ENCODE results near the gene SPACDR. TPM values are rescaled to one million over a fixed set of nuclear protein-coding genes. Genes with fewer than 3 reads are reported as not detected.
A peak's percentile ranks its signal among the peaks of the same experiment; 100 is the strongest.

SPACDR gene
- total and polyA plus RNA-seq, 9 of the 15 experiments (the other 6 are each of a cell fraction or from before 2014, with no cell fraction given) = 0.07 to 0.55 (median 0.14) TPM; not detected in 1

DNA sequence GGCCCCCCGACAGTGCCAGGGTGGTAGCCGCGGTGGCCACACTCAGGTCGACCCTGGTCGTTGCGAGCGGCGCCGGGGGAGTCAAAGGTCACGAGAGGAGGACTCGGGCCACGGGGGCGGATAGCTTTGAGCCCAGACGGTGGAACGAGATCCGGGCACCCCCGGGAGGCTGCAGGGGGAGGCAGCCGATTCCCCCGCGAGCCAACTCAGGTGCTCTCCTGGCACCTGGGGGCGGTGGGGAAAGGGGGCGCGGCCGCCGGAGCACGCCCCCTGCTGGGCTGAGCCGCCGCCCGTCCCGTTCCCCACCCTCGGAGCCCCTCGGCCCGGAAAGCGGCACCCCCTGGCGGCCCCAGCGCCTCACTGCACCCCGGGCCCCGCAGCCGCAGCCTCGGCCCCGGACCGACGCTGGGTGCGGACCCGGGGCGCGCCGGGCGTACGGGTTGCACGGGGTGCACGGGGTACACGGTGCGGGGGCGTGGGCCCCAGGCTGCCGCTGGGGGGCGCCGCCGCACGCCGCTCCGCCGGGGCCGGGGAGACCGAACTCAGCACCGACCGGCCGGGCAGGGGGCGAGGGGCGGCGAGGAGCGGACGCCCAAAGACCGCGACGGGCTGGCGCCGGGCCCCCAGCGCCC, 19.1 kb upstream of the SPACDR start (continued):
- peak; percentile 40; the same call in 1 of the 2 replicates for TF ChIP-seq TOE1 (IDR thresholded peaks at IDR 0.05; ENCODE audit: borderline replicate concordance)
- TF ChIP-seq TOE1 (CRISPR knock-in tag; IDR thresholded peaks at IDR 0.05; ENCODE audit: borderline replicate concordance, low read depth) = no peak
- TF ChIP-seq ZNF175 (CRISPR knock-in tag; IDR thresholded peaks at IDR 0.05; ENCODE audit: low read depth) = peak; percentile 30; the same call in 1 of the 2 replicates
- TF ChIP-seq ZBTB8A (IDR thresholded peaks at IDR 0.05; ENCODE audit: partially characterized antibody) = no peak
- TF ChIP-seq, protein P1, sequence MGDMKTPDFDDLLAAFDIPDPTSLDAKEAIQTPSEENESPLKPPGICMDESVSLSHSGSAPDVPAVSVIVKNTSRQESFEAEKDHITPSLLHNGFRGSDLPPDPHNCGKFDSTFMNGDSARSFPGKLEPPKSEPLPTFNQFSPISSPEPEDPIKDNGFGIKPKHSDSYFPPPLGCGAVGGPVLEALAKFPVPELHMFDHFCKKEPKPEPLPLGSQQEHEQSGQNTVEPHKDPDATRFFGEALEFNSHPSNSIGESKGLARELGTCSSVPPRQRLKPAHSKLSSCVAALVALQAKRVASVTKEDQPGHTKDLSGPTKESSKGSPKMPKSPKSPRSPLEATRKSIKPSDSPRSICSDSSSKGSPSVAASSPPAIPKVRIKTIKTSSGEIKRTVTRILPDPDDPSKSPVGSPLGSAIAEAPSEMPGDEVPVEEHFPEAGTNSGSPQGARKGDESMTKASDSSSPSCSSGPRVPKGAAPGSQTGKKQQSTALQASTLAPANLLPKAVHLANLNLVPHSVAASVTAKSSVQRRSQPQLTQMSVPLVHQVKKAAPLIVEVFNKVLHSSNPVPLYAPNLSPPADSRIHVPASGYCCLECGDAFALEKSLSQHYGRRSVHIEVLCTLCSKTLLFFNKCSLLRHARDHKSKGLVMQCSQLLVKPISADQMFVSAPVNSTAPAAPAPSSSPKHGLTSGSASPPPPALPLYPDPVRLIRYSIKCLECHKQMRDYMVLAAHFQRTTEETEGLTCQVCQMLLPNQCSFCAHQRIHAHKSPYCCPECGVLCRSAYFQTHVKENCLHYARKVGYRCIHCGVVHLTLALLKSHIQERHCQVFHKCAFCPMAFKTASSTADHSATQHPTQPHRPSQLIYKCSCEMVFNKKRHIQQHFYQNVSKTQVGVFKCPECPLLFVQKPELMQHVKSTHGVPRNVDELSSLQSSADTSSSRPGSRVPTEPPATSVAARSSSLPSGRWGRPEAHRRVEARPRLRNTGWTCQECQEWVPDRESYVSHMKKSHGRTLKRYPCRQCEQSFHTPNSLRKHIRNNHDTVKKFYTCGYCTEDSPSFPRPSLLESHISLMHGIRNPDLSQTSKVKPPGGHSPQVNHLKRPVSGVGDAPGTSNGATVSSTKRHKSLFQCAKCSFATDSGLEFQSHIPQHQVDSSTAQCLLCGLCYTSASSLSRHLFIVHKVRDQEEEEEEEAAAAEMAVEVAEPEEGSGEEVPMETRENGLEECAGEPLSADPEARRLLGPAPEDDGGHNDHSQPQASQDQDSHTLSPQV (IDR thresholded peaks at IDR 0.05) = peak; percentile 92
- peak; percentile 91 for TF ChIP-seq NR2C2 (CRISPR knock-in tag; IDR thresholded peaks at IDR 0.05)
- TF ChIP-seq NR2C2 (tag; IDR thresholded peaks at IDR 0.05) = peak; percentile 97
- TF ChIP-seq, protein P2, sequence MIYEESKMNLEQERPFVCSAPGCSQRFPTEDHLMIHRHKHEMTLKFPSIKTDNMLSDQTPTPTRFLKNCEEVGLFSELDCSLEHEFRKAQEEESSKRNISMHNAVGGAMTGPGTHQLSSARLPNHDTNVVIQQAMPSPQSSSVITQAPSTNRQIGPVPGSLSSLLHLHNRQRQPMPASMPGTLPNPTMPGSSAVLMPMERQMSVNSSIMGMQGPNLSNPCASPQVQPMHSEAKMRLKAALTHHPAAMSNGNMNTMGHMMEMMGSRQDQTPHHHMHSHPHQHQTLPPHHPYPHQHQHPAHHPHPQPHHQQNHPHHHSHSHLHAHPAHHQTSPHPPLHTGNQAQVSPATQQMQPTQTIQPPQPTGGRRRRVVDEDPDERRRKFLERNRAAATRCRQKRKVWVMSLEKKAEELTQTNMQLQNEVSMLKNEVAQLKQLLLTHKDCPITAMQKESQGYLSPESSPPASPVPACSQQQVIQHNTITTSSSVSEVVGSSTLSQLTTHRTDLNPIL (CRISPR knock-in tag; IDR thresholded peaks at IDR 0.05) = no peak
- peak; percentile 20 for TF ChIP-seq TBP (optimal IDR thresholded peaks at IDR 0.05; ENCODE audit: low read depth, low read length)
- no peak for TF ChIP-seq ELF2 (CRISPR knock-in tag; IDR thresholded peaks at IDR 0.05)
- TF ChIP-seq, protein P3, sequence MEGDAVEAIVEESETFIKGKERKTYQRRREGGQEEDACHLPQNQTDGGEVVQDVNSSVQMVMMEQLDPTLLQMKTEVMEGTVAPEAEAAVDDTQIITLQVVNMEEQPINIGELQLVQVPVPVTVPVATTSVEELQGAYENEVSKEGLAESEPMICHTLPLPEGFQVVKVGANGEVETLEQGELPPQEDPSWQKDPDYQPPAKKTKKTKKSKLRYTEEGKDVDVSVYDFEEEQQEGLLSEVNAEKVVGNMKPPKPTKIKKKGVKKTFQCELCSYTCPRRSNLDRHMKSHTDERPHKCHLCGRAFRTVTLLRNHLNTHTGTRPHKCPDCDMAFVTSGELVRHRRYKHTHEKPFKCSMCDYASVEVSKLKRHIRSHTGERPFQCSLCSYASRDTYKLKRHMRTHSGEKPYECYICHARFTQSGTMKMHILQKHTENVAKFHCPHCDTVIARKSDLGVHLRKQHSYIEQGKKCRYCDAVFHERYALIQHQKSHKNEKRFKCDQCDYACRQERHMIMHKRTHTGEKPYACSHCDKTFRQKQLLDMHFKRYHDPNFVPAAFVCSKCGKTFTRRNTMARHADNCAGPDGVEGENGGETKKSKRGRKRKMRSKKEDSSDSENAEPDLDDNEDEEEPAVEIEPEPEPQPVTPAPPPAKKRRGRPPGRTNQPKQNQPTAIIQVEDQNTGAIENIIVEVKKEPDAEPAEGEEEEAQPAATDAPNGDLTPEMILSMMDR (IDR thresholded peaks at IDR 0.05 in 2 of 3, conservative IDR thresholded peaks at IDR 0.05 in 1 of 3; ENCODE audit: insufficient read depth in 2 of 3, low read depth in 1 of 3, low read length in 3 of 3) = peak; percentile 88 to 99 (median 98)
- peak; percentile 91 for TF ChIP-seq ZEB2 (IDR thresholded peaks at IDR 0.05)
- TF ChIP-seq, protein P4, sequence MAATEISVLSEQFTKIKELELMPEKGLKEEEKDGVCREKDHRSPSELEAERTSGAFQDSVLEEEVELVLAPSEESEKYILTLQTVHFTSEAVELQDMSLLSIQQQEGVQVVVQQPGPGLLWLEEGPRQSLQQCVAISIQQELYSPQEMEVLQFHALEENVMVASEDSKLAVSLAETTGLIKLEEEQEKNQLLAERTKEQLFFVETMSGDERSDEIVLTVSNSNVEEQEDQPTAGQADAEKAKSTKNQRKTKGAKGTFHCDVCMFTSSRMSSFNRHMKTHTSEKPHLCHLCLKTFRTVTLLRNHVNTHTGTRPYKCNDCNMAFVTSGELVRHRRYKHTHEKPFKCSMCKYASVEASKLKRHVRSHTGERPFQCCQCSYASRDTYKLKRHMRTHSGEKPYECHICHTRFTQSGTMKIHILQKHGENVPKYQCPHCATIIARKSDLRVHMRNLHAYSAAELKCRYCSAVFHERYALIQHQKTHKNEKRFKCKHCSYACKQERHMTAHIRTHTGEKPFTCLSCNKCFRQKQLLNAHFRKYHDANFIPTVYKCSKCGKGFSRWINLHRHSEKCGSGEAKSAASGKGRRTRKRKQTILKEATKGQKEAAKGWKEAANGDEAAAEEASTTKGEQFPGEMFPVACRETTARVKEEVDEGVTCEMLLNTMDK (IDR thresholded peaks at IDR 0.05; ENCODE audit: borderline replicate concordance, insufficient read depth, low read depth, low read length, poor library complexity, severe bottlenecking) = peak; percentile 98
- TF ChIP-seq ZNF282 (CRISPR knock-in tag; IDR thresholded peaks at IDR 0.05) = no peak
- TF ChIP-seq, protein P5, sequence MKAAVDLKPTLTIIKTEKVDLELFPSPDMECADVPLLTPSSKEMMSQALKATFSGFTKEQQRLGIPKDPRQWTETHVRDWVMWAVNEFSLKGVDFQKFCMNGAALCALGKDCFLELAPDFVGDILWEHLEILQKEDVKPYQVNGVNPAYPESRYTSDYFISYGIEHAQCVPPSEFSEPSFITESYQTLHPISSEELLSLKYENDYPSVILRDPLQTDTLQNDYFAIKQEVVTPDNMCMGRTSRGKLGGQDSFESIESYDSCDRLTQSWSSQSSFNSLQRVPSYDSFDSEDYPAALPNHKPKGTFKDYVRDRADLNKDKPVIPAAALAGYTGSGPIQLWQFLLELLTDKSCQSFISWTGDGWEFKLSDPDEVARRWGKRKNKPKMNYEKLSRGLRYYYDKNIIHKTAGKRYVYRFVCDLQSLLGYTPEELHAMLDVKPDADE (conservative IDR thresholded peaks at IDR 0.05; ENCODE audit: control insufficient read depth, low read depth, low read length) = peak; percentile 56; the same call in 1 of the 2 replicates
- TF ChIP-seq ZNF764 (CRISPR knock-in tag; IDR thresholded peaks at IDR 0.05; ENCODE audit: low read depth) = no peak
- TF ChIP-seq POLR2A (conservative IDR thresholded peaks at IDR 0.05) = no peak

All from K562 (cell line).